GM18873 (cell line): ENCODE data around the gene FPR1.

Experiments used
- ATAC-seq: cut with Tn5 transposase; IDR thresholded peaks from one replicate; pipeline ENCODE4 v1.9.1; 2021; ENCODE audit warnings: mild to moderate bottlenecking, moderate library complexity, moderate number of reproducible peaks; ENCODE audit not compliant: unreplicated experiment, low FRiP score

Gene FPR1

DNA sequence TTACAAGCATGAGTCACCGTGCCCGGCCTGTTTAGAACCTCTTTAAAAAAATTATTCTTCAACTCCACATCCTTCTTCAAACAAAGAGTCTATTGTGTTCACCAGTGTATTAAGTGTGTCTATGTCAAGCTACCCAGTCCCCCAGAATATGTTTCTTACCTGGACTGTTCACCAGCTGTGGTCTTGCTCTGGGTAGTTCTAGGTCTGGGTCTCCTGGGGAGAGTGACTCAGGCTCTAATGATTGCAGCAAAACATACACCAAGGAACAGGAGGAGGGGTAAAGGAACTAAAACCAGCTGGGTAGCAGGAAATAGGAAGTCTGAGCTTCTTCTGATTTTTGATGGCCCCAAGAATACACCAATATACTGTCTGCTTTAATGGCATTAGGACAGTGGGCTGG lies at the start of gene FPR1:
FPR1 (minus strand) TSS at position 224 of the 400 bp plus-strand sequence. CDS start 4,884 bp downstream, outside the sequence.
- no peak for ATAC-seq

- ATAC-seq: no peak
Measured at GRCh38 chr19:51800473-51801244, 49.0 kb upstream of the FPR1 start.

- ATAC-seq: no peak
Measured at GRCh38 chr19:51799774-51800472, 48.2 kb upstream of the FPR1 start.

DNA sequence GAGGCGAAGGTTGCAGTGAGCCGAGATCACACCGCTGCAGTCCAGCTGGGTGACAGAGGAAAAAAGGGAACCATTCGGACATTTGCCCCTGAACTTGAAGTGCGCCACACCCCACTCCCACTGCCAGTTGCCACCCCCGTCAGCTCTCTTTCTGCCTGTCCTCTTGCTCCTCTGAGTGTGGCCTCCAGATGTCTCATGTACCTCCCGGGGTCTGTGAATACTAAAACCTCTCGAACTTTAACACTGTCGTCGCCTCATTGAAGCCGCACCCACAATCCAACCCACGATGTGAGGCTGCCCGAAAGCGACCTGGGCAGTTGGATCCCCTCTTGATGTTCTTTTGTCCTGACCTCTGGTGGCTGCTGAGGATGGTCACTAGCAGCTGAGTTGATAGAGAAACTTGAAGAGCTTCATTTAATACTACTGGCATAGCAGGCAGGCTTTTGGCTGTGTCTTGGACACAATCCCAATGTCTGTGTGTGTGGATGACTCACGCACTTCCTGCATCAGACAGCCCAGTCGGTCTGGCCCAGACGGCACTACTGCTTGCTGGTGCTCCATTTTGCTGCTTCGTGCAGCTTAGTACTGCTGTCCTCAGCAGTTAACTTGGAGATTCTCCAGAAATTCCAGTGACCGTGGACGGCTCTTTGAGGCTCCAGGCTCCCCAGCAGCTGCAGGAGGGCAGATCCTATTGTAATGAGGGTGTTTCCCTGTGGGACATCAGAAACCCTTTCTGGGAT lies 47.5 kb upstream of the FPR1 start:
- ATAC-seq: no peak

- ATAC-seq: no peak
Measured at GRCh38 chr19:51798062-51798461, 46.4 kb upstream of the FPR1 start.

GRCh38 chr19:51797480-51797879 lies 45.8 kb upstream of the FPR1 start:
- ATAC-seq: no peak

DNA sequence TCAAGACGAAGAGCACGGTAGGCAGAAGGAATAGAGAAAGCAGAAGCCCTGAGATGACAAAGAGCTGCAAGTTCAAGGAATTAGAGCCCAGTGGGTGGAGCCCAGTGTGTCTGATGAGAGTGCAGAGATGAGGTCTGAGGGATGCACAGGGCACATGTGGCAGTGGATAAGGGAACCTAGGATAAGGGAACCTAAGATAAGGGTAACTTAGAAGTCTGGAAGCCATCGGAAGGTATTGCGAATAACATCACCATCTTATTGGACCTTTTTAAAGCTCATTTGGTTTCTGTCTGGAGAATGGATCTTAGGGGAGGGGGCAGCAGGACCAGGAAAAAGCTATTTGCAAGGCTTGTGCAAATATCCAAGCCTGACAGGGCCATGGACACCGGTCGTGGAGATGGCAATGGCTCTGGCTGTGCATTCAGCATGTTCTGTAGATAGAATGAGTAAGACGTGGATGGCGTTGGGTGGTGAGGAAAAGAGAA lies 44.6 kb upstream of the FPR1 start:
- no peak for ATAC-seq

DNA sequence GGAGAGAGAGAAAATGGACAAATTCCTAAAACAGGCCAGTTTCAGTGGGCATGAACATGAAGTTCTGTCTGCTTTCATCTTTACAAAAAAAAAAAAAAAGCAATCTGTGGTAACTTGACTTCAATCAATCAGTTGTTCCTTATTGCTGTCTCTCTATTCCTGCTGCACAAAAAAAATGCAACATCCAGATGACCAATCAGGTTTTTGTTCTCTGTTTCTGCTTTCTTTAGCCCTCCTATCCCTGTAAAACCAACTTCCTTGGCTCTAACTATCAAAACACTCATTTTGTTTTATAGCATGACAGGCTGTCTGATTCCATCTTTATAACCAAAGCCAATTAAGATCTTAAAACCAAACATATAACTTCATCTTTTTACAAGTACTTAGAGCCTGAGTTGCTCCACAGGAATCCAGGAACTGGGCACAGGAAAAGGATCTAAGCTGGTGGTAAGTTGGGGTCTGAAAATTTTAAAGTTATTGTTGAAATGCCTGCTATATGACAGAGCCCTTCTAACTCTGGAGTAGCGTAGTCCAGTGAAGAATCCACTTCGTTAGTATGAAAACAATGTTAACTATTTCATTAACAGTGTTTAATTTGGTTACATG lies 43.3 kb upstream of the FPR1 start, which contains the start of gene FPR3:
FPR3 (plus strand) TSS at position 273 of the 606 bp plus-strand sequence. CDS start 28,592 bp downstream, outside the sequence.
- no peak for ATAC-seq

- ATAC-seq: no peak
Measured at GRCh38 chr19:51793994-51794393, 42.3 kb upstream of the FPR1 start.

- no peak for ATAC-seq
Measured at GRCh38 chr19:51792932-51793331, 41.3 kb upstream of the FPR1 start.

DNA sequence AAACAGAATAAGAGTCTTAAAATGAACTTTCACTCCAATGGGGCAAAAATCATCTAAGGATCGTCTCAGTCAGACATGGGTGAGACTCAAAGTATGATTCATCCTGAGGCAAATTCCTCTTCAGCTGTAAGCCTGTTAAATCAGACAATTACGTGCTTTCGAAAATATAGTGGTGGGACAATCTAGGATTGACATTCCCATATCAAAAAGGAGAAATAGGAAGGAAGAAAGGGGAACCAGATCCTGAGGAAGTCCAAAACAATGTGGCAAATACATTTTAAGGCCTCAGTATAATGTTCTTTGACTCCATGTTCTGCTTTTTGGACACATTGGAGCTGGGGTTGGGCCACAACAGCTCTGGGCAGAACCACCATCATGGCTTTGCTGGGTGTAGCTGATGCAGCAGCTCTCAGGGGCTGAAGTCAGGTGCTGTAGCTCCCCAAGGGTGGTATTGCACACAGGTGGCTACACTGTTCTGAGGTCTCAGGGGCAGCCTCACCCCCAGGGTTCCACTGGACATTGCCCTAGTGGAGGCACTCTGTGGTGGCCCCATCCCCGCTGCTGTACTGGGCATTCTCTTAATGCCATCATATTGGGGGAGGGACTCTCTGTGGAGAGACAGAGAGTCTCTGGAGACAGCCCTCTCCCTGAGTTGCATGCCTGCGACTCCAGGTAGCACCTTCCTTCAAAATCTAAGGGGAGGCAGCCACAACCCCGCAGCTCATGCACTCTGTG lies 37.5 kb upstream of the FPR1 start:
- ATAC-seq: no peak

- ATAC-seq: no peak
Measured at GRCh38 chr19:51788029-51788428, 36.4 kb upstream of the FPR1 start.

GRCh38 chr19:51786646-51787494 lies 35.2 kb upstream of the FPR1 start:
- ATAC-seq: no peak

DNA sequence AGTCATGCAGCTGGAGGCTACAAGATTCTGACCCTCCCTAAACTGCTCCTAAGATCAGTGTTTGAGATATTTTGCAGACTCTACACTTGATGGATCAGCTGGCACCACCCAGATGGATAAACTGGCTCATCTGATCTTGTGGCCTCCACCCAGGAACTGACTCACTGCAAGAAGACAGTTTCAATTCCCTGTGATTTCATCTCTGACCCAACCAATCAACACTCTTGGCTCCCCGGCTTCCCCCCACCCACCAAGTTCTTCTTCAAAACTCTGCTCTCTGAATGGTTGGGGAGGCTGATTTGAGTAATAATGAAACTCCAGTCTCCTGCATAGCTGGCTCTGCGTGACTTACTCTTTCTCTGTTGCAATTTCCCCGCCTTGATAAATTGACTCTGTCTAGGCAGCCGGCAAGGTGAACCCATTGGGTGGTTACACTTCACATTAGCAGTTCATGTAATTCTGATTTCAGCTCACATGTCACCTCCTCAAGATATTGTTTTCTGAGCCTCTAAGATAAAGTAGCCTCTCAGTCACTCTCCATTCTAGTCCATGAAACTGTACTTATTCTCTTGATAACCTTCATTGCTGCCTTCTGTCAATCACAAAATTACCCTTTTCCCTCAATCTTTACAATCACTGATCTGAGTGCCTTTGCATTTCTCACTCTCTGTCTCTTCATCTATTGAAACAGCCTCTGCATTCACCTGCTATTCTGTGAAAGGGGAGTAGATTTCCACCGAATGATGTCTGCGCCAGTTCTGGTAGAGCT lies 33.4 kb upstream of the FPR1 start:
- no peak for ATAC-seq

- ATAC-seq: no peak
Measured at GRCh38 chr19:51784109-51784785, 32.6 kb upstream of the FPR1 start.

DNA sequence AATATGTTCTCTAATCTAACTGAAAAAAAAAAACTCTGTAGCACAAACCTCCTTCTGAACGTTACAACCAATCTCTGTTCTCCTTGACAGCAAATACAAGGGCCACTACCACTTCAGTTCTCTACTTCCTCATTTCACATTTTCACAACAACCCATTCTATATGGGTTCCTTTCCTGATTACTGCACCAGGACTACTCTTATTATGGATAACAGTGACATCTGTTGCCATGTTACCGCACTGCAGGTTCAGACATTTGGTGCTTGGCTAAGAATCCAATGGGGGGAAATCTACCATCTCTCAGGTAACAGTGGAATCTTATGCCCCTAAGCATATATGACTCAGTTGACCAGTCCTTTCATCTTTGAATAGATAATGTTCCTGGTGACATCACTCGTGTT lies 31.7 kb upstream of the FPR1 start:
- ATAC-seq: no peak

- no peak for ATAC-seq
Measured at GRCh38 chr19:51781999-51782398, 30.3 kb upstream of the FPR1 start.

GRCh38 chr19:51780270-51780669 lies 28.6 kb upstream of the FPR1 start:
- ATAC-seq: no peak
